Nephron (organoid): Measurements from ENCODE around the gene TUBGCP3.

ENCODE experiments used
- H3K27ac Mint-ChIP-seq, 3 experiments: 2 replicates each; pipeline ENCODE4 v1.8.0; 2020; ENCODE audit warnings: mixed read lengths in 3 of 3, mild to moderate bottlenecking in 2 of 3, moderate library complexity in 1 of 3
- H3K27me3 Mint-ChIP-seq: 2 replicates; pipeline ENCODE4 v1.8.0; 2021; ENCODE audit warnings: low read depth, mild to moderate bottlenecking, moderate library complexity, mixed read lengths
- H3K36me3 Mint-ChIP-seq: 2 replicates; pipeline ENCODE4 v1.8.0; 2020; ENCODE audit warnings: low read depth, mixed read lengths
- H3K4me1 Mint-ChIP-seq: 2 replicates; pipeline ENCODE4 v1.8.0; 2020; ENCODE audit warnings: mixed read lengths
- H3K4me3 Mint-ChIP-seq, 3 experiments: 2 replicates each; pipeline ENCODE4 v1.8.0; 2020; ENCODE audit warnings: mild to moderate bottlenecking in 3 of 3, mixed read lengths in 3 of 3, moderate library complexity in 2 of 3
- H3K9me3 Mint-ChIP-seq: 2 replicates; pipeline ENCODE4 v1.8.0; 2020; ENCODE audit warnings: mixed read lengths
- CTCF ChIP-seq, 3 experiments: fragments of 200-600 bp; sonication (generic); IDR thresholded peaks; one replicate each; pipeline ENCODE4 v1.5.0; 2021; ENCODE audit warnings: antibody characterized with exemption in 3 of 3; ENCODE audit not compliant: unreplicated experiment in 3 of 3

The TUBGCP3 gene

GRCh38 chr13:112443191-112443994 is 144.6 kb downstream of the TUBGCP3 start:
- no peak overlapping the region for H3K27ac Mint-ChIP-seq
- peaks cover 67% of the 10 kb centered on the region for H3K27me3 Mint-ChIP-seq
- TF ChIP-seq CTCF (IDR thresholded peaks at IDR 0.05; ENCODE audit: unreplicated experiment in 3 of 3) = no peak
- H3K4me1 Mint-ChIP-seq = no peaks in the 10 kb centered on the region
- H3K4me3 Mint-ChIP-seq = no peak overlapping the region
- no peaks in the 10 kb centered on the region for H3K36me3 Mint-ChIP-seq
- peaks cover 5% of the 10 kb centered on the region for H3K9me3 Mint-ChIP-seq

GRCh38 chr13:112442483-112443090 is 145.4 kb downstream of the TUBGCP3 start:
- H3K9me3 Mint-ChIP-seq = peaks cover 11% of the 10 kb centered on the region
- no peaks in the 10 kb centered on the region for H3K36me3 Mint-ChIP-seq
- H3K4me3 Mint-ChIP-seq = no peak overlapping the region
- no peak overlapping the region for H3K27ac Mint-ChIP-seq
- H3K27me3 Mint-ChIP-seq = peaks cover 69% of the 10 kb centered on the region
- H3K4me1 Mint-ChIP-seq = no peaks in the 10 kb centered on the region
- TF ChIP-seq CTCF (IDR thresholded peaks at IDR 0.05; ENCODE audit: unreplicated experiment in 3 of 3) = no peak

GRCh38 chr13:112441779-112442310 is 146.1 kb downstream of the TUBGCP3 start:
- H3K27ac Mint-ChIP-seq = no peak overlapping the region
- no peak for TF ChIP-seq CTCF (IDR thresholded peaks at IDR 0.05; ENCODE audit: unreplicated experiment in 3 of 3)
- no peaks in the 10 kb centered on the region for H3K36me3 Mint-ChIP-seq
- H3K4me3 Mint-ChIP-seq = no peak overlapping the region
- no peaks in the 10 kb centered on the region for H3K4me1 Mint-ChIP-seq
- peaks cover 11% of the 10 kb centered on the region for H3K9me3 Mint-ChIP-seq
- H3K27me3 Mint-ChIP-seq = peaks cover 67% of the 10 kb centered on the region

- no peaks in the 10 kb centered on the region for H3K36me3 Mint-ChIP-seq
- H3K4me3 Mint-ChIP-seq = no peak overlapping the region
- no peak overlapping the region for H3K27ac Mint-ChIP-seq
- H3K27me3 Mint-ChIP-seq = peaks cover 70% of the 10 kb centered on the region
- H3K4me1 Mint-ChIP-seq = no peaks in the 10 kb centered on the region
- TF ChIP-seq CTCF (IDR thresholded peaks at IDR 0.05; ENCODE audit: unreplicated experiment in 3 of 3) = no peak
- peaks cover 11% of the 10 kb centered on the region for H3K9me3 Mint-ChIP-seq
These were observed 146.7 kb downstream of the TUBGCP3 start for GRCh38 chr13:112441226-112441625.

- no peaks in the 10 kb centered on the region for H3K36me3 Mint-ChIP-seq
- H3K27me3 Mint-ChIP-seq = peaks cover 59% of the 10 kb centered on the region
- H3K27ac Mint-ChIP-seq = no peak overlapping the region
- H3K4me1 Mint-ChIP-seq = no peaks in the 10 kb centered on the region
- H3K4me3 Mint-ChIP-seq = no peak overlapping the region
- TF ChIP-seq CTCF (IDR thresholded peaks at IDR 0.05; ENCODE audit: unreplicated experiment in 3 of 3) = no peak
- H3K9me3 Mint-ChIP-seq = peaks cover 11% of the 10 kb centered on the region
These were observed 149.4 kb downstream of the TUBGCP3 start for GRCh38 chr13:112438515-112438914.
